NCI-H524 treated with DMSO at 0.1 percent for 48 hours (cell line): ENCODE measurements around the gene DSCAML1.

ENCODE experiments used
- DNase-seq: peaks from one replicate; lab custom pipeline; 2025; lab: John Stamatoyannopoulos, UW

The DSCAML1 gene

GRCh38 chr11:117583063-117583801 lies 213.8 kb downstream of the DSCAML1 start:
- no peak for DNase-seq

GRCh38 chr11:117582433-117582832 lies 214.6 kb downstream of the DSCAML1 start:
- no peak for DNase-seq

DNA sequence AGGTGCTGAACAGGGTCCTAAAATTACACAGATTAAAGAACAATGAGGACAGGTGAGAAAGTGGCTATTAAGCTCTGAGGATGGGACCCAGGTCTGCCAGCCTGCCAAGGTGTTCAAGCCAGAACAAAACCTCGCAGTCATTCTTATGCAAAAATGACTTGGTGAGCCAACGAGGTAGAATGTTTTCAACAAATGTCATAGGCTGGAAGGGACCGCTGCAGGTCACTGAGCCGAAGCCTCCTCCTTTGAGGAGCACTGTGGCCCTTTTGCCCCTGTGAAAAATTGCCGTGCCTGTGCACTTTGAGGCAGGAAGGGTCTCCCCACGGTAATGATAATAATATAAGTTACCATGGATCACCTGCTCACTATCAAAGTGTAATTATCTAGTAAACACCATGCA lies 216.2 kb downstream of the DSCAML1 start:
- no peak for DNase-seq

- DNase-seq, result no peak
Observed at GRCh38 chr11:117579161-117579560, 217.9 kb downstream of the DSCAML1 start.

DNA sequence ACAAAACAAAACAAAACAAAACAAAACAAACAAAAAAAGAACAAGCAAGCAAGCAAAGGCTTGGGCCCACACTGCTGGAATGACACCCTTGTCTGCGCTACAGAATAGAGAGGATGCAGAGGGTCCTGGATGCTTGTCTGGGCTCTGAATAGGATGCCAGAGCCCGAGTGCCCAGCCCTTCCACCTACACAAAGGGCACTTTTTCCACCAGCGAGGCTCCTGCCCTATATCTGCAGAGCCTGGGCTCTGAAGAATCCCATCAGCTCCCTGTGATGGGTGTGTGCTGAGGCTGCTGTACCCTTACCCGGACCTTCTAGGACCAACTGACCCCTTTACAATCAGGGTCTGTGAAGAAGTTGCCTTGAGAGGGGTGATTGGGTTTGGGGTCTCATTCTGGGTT lies 221.2 kb downstream of the DSCAML1 start:
- no peak for DNase-seq

DNA sequence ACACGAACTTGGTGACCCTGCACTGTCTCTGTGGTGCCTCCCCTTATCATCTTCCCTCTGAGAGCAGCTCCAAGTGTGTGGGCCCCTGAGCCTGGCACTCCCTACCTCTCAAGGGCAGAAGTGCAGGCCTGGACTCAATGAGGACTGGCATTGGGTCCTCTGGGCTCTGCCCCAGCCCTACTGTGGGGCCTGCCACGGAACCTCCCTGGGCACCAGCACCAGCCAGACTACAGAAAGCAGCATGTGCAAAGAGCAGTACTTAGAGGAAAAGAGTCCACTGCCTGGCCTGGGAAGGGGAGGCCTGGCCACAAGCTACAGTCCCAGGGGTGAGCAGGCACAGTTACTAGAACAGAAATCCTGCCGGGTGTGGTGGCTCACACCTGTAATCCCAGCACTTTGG lies 222.5 kb downstream of the DSCAML1 start:
- DNase-seq, result no peak

GRCh38 chr11:117573326-117573725 lies 223.7 kb downstream of the DSCAML1 start:
- DNase-seq, result no peak

- DNase-seq, result no peak
Observed at GRCh38 chr11:117572671-117573070, 224.3 kb downstream of the DSCAML1 start.

DNA sequence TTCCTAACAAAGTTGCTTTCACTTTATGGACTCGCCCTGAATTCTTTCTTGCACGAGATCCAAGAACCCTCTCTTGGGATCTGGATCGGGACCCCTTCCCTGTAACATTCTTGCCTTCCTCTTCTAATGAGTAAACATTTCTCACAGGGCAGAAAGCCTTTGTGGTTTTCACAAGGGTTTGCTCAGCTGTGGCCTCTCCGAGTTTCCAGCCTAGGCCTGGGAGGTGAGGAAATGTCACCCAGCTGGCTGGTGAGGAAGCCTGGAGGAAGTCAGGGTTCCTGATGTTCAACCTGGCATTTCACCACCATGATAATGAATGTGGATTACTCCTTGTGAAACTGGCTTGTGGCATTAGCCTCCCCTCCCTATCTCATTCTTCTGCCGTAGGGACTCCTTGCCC lies 224.9 kb downstream of the DSCAML1 start:
- no peak for DNase-seq

DNA sequence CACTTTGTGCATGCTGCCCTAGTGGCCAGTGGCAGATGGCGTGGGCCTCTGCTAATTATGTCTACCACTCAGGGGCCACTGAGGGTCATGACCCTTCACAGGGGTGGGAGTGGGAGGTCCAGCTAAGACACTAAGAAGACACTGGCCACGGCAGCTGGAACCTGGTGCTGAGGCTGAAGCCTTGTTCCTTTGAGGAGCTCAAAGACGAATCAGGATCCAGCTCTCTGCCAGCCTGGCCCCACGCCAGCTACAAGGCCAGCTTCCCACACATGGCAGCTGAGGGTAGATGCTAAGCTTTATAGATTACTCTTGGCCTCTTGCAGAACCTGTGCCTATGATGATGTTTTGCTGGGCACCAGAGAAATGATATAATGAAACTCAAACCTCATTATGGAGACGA lies 226.3 kb downstream of the DSCAML1 start:
- no peak for DNase-seq

DNA sequence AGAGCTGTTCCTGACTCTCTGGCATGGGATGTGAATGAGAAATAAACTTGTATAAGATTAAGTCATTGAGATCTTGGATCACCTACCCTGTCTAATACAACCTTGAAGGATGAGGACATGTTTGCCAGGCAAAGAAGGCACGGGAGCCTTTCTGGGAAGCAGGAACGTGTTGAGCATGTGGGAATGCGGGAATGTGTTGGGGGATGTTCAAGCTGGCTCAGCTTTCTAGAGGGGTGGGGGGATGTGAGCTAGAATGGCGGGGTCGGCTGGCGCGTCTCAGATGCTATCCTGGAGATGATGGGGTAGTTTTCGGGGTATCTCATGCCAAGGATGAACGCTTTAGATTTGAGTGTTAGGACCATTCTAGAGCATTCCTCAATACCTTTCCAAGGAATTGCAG lies 227.1 kb downstream of the DSCAML1 start:
- no peak for DNase-seq

- DNase-seq, result no peak
Observed at GRCh38 chr11:117565709-117566108, 231.3 kb downstream of the DSCAML1 start.

GRCh38 chr11:117564321-117564720 lies 232.7 kb downstream of the DSCAML1 start:
- DNase-seq, result no peak

DNA sequence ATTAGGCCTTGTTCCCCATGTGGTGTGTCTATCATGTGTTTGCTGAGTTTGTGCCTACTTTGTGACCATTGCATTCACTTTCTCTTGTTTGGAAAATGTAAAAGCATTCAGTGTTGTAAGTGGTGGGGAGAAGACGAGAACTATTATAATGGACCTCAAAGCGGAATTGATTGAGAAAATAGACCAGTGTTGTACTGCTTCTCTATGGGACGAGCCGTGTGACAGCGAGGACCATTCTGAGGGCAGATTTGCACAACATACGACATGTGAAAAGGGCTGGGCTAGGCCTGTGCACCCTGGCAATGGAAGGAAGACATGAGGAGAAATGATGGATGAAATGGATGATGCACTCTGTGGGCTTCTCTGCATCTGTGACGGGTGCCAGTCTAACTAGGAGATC lies 233.5 kb downstream of the DSCAML1 start:
- no peak for DNase-seq

GRCh38 chr11:117562136-117562535 lies 234.9 kb downstream of the DSCAML1 start:
- no peak for DNase-seq

DNA sequence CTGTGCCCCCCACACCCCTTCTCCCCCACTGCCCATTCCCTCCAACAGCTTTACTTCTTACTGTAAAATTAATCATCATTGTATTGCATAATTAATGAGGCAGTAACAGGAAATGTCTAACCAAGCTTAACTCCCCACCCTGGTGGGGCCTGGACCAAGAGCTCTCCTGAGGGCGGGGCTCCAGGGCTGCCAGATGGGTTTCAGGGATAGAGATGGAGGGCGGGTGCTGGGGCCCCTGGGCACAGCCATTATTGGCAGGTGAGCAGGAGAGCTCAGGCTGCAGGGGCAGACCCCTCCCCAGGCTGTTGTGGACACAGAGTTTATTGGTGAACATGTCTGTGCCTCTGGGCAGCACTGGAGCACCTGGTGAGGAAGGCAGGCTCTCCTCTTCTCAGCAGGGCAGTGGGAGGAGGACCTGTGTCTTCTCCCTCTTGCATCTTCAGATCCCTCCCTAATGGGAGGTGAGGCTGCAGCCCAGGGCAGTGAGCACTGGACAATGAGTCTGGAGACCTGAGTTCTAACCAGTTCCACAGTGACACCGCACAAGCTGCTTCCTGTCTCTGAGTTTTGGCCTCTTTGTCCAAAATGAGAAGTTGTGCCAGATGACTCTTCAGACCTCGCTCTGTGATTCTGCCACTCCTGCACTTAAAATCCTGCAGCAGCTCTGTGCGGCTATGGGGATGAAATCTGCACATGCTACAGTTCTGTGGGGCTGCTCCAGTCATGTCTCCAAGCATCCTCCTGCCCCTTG lies 236.1 kb downstream of the DSCAML1 start:
- no peak for DNase-seq

DNA sequence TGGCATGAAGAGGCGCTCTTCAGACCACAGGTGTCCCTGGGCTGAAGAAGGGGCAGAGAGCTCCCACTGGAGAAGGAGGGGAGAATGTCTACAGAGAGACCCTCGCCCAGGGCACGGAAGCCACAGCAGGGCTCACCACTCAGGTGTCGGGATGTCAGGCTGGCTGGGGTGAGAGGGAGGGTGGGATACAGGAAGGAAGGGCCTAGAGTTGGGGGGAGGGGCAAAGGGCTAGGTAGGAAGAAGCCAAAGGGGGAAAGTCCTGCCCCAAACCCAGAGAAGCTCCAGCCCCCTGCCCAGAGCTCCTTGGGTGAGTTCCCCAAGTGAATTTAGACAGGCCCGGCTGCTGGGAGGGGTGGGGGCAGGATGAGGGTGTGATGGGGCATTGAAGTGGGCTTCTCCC lies 237.3 kb downstream of the DSCAML1 start:
- DNase-seq, result no peak

GRCh38 chr11:117557361-117557760 lies 239.7 kb downstream of the DSCAML1 start:
- no peak for DNase-seq

DNA sequence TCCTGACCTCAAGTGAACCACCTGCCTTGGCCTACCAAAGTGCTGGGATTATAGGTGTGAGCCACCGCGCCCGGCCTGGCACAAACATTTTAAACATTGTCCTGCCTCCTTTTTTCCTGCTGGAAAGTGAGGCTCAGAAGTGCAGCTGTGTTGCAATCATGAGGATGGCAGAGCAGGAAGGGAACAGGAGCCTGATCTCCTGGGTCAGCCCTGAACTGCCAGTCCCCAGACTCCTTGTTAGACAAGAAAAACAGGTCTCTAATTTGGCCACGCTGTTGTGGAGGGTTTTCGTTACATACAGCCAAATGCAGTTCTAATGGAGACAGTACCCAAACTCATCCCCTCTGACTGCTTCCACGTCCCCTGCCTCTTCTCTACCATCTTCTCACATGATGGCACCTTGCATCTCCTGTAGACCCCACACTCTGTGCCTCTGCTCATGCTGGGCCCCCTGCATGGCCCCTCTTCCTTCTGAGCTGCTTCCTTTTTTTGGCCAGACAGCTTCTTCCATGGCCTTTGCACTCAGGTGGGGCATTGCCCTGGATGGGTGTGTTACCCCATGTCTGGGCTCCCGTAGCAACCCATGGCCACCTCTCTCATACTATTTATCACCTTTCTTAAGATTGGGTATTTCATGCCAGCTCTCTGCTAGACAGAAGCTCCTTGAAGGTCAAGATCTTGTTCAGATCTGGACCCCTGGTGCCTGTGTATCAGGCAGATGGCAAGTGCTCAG lies 242.2 kb downstream of the DSCAML1 start:
- no peak for DNase-seq

GRCh38 chr11:117552626-117553025 lies 244.4 kb downstream of the DSCAML1 start:
- DNase-seq, result no peak

DNA sequence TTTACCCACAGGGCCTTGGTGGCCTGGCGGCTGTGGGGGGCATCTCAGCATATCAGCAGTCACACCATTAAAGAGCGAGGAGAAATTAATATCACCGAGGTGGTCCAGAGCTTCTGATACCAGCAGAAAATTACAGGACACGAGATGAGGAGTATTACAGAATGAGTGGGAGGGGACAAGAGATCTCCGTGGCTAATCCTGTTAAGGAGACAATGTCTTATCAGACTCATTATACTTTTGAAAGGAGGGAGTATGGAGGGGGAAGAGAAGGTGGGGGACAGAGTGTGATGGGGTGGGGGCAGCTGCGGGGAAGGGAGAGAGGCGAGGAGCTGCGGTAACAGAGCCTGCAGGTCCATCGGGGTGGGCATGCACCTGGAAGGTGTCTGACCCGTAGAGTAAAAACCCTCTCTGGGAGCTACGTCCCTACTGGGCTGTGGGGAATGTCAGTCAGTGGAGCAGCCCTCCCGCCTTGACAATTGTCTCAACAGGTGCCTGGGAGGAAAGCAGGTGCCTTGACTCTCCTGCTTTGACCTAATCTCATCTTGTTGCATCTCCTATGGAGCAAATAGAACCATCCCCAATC lies 245.2 kb downstream of the DSCAML1 start:
- DNase-seq, result no peak

DNA sequence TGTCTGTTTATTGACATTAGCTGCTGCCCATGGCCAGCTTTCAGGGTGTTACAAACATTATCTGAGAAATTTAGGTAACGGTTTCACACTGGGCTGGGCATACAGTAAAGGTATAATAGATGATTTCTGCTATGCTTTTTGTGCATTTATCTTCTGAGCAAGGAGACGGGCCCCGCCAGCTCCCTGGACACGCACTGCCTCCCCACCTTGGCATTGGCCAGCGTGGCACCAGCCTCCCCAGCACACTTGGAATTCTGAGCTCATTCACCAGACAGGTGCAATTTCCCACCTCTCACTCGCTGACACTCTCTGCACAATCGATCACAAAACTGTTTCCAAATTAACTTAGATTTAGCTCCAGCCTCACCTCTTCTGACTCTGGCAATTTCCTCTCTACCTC lies 246.6 kb downstream of the DSCAML1 start:
- DNase-seq, result no peak

GRCh38 chr11:117549417-117549816 lies 247.6 kb downstream of the DSCAML1 start:
- no peak for DNase-seq
